NCI-H1417 (cell line): ENCODE data around the gene ZBTB17.

Experiments used
- DNase-seq, 3 experiments: peaks; one replicate each; lab custom pipeline; 2025; lab: John Stamatoyannopoulos, UW

Gene ZBTB17

DNA sequence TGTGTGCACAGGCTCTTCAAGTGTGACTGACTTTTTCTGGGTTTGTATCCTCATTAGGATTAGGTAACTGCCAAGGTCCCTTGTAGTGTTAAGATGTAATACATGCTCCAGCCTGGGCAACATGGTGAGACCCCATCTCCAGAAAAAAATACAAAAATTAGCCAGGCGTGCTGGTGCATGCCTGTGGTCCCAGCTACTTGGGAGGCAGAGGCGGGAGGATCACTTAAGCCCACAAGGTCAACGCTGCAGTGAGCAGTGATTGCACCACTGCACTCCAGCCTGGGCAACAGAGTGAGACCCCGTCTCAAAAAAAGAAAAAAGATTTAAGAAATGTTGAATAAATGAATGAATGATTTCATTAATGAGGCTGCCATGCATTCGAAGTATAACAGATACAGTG lies 15.1 kb downstream of the ZBTB17 start:
- DNase-seq, result no peak

- DNase-seq, result no peak
Measured at GRCh38 chr1:15959827-15960446, 16.0 kb downstream of the ZBTB17 start.

- no peak for DNase-seq
Measured at GRCh38 chr1:15959424-15959823, 16.5 kb downstream of the ZBTB17 start.

- DNase-seq, result peak in 1 of 3 experiments; percentile 6
Measured at GRCh38 chr1:15958793-15959192, 17.1 kb downstream of the ZBTB17 start.

DNA sequence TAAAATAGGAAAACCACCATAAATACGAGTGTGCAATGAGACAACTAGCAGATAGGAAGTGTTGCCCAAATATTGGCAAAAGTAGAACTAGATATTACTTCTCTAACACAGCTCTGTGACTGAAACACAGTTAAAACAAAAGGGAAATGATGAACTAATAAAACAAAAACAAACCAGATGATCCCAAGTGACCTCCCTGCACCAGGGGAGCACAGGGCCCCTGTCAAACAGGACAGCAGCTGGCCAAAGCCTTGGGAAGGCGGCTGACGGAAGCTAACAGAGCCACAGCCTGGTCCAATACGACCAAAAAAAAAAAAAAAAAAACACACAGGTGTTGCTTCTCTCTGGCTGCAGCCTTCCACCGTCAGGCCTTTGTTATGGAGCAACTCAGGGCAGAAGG lies 17.8 kb downstream of the ZBTB17 start:
- DNase-seq, result no peak

DNA sequence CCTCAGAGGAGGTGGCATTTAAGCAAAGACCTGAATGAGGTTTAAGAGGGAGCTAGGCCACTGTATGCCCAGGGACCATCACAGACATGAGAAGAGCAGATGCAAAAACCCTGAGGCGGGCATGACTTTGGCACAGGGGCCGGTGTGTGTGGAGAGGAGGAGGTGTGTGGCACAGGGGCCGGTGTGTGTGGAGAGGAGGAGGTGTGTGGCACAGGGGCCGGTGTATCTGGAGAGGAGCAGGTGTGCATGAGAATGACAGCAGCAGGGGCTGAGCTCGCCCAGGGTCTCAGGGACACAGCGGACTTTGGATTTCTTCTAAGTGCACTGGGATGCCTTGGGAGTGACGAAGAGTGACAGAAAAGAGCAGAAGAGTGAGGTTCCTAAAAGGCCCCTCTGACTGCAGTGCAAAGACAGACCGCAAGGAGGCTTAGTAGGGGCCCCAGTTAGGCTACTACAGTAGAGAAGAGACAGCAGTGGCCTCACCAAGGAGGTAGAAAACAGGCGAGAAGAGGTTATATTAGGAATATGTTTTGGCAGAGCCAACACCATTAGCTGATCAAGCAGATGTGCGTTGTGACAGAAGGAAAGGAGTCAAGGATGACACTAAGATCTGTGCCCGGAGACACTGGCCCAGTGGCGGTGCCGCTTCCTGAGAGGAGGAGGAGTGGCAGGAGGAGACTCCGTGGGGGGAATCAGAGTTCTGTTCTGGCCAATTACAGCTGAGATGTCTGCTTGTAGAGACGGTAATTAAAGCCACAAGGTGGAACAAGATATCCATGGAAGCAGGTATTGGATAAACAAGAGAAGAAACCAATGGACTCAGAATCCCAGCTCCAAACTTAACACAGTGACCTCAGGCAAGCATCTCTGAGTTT lies 18.4 kb downstream of the ZBTB17 start:
- DNase-seq, result no peak

- no peak for DNase-seq
Measured at GRCh38 chr1:15956150-15956549, 19.8 kb downstream of the ZBTB17 start.

DNA sequence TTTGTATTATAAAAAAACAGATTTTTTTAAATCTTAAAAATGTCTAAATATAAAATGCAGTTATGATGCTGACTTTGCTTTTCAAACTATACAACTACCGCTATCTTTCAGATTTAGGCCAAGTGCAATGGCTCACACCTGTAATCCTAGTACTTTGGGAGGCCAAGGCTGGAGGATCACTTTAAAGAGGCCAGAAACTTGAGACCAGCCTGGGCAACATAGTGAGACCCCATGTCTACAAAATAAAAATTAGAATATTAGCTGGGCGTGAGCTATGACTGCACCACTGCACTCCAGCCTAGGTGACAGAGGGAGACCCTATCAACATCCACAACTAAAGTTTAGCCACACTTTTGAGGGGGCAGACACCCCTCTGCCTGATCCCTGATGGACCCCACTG lies 20.3 kb downstream of the ZBTB17 start:
- DNase-seq, result no peak

DNA sequence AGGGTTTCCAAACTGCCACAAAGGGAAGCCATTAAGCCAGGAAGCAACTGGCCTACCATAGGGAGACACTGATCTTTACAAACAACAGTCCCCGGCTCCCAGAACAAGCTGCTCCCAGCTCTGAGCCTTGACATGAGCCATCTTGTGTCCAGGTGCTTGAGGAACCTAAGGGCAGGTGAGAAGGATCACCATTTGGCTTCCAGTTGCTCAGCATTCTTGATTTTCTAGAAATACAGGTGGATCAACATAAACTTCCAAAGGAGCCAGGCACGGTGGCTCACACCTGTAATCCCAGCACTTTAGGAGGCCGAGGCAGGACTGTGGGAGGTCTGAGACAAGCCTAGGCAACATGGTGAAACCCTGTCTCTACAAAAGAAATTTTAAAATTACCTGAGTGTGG lies 21.6 kb downstream of the ZBTB17 start:
- DNase-seq, result no peak

- peak; percentile 88 to 98 (median 96) for DNase-seq
Measured at GRCh38 chr1:15953791-15954241, 22.1 kb downstream of the ZBTB17 start.

GRCh38 chr1:15953294-15953771 lies 22.6 kb downstream of the ZBTB17 start:
- DNase-seq, result peak in 1 of 3 experiments; percentile 36

- DNase-seq, result no peak
Measured at GRCh38 chr1:15952317-15953258, 23.3 kb downstream of the ZBTB17 start.

DNA sequence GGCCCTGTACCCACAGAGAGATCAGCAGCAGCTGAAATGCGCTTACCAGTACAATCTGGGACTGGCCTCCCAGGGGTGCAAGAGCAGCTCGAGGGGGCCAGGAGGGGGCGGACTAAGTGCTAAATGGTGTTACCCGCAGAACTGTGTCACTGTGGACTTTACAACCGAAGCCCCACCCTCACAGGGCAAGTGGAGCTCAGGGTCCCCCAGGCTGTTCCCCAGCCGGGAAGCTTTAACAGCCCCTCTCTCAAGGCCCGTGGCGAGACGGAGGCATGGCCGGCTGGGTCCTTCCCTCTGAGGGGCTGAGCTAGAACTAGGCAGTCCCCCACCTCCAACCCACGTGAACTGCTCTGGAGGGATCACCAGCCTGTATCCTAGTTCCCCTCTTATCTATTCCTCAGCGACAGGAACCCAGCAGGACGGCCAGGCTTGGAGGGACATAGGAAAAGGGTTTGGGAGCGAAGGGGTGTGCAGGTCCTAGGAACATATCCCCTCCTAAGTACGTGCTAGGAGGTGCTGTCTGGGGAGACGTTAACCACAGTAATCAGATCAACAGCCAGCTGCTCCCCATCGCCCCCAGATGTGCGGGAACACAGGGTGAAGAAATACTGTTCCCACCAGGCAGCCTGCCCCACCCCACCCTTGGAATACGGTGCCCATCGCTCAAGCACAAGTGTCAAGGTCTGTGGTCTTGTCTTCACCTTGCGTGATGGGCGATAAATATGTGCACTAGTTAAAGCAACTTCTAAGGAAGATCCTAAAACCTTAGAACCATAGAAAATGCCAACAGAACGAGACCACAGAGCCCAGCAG lies 24.4 kb downstream of the ZBTB17 start:
- DNase-seq, result no peak

- no peak for DNase-seq
Measured at GRCh38 chr1:15950763-15951295, 25.1 kb downstream of the ZBTB17 start.

DNA sequence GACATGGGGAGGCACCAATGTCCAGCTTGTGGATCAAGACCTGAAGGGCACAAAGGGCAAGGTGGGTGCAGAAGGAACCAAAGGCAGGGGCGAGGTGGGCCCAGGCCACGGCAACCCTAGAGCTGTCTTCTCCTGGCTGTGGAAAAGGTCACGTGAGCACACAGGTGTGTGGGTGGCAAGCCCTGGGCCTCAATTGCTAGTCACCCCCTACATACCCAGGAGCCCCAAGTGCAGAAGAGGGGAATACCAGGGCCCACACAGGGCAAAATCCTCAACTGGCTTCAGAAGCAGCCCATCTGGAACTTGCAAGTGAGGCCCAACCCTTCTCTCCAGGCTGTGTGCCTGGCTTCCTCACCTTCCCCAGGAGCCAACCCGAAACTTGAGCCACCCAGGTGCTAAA lies 25.6 kb downstream of the ZBTB17 start:
- no peak for DNase-seq

GRCh38 chr1:15949453-15950245 lies 26.3 kb downstream of the ZBTB17 start:
- DNase-seq, result no peak

- DNase-seq, result no peak
Measured at GRCh38 chr1:15948595-15949452, 27.1 kb downstream of the ZBTB17 start.

- DNase-seq, result no peak
Measured at GRCh38 chr1:15948091-15948591, 27.8 kb downstream of the ZBTB17 start.
